ENCODE measurements around the gene CEP192. TPM values are rescaled to one million over a fixed set of nuclear protein-coding genes. Genes with fewer than 3 reads are reported as not detected.
A peak's percentile ranks its signal among the peaks of the same experiment; 100 is the strongest.

The CEP192 gene
- total and polyA plus RNA-seq, 4 donors = 2.5 to 32.4 (median 10.9) TPM

DNA sequence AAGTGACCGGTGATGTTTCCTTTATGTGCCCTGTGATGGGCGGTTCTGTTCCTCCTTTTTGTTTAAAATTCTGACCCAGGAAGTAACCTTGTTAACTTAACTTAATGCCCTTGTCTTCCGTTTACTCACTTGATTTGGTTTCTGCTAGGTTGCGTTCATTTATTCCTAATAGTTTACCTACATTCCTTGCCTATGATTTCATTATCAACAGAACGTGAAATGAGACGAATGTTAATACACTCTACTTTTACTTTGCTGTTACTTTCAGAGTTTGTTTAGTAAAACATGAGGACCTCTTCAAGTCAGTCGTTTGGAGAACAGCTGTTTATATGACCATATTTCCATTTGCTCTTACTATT is 638 bp downstream of the CEP192 start:
- peaks cover 0 to 20% (median 12%) of the 10 kb centered on the region in 4 donors for H3K4me1 ChIP-seq (ENCODE audit: control insufficient read depth in 4 of 4, insufficient read depth in 4 of 4, low read length in 3 of 4)
- H3K27ac ChIP-seq (ENCODE audit: low read depth in 1 of 2, low read length in 2 of 2) = peak overlapping the region; percentile 95
- no peaks in the 10 kb centered on the region for H3K36me3 ChIP-seq (ENCODE audit: control insufficient read depth in 4 of 4, insufficient read depth in 3 of 4, low read depth in 1 of 4, low read length in 3 of 4)
- H3K4me3 ChIP-seq (ENCODE audit: low read depth in 1 of 3, low read length in 3 of 3) = peak overlapping the region; percentile 59 to 96 (median 81)
- no peak for DNase-seq (ENCODE audit: low spot score)
- peak overlapping the region; percentile 62 to 87 for H3K9ac ChIP-seq (ENCODE audit: low read depth in 1 of 2, low read length in 2 of 2)
- no peaks in the 10 kb centered on the region for H3K27me3 ChIP-seq (ENCODE audit: control insufficient read depth in 4 of 4, insufficient read depth in 4 of 4, low read length in 3 of 4)
- TF ChIP-seq, protein P1, sequence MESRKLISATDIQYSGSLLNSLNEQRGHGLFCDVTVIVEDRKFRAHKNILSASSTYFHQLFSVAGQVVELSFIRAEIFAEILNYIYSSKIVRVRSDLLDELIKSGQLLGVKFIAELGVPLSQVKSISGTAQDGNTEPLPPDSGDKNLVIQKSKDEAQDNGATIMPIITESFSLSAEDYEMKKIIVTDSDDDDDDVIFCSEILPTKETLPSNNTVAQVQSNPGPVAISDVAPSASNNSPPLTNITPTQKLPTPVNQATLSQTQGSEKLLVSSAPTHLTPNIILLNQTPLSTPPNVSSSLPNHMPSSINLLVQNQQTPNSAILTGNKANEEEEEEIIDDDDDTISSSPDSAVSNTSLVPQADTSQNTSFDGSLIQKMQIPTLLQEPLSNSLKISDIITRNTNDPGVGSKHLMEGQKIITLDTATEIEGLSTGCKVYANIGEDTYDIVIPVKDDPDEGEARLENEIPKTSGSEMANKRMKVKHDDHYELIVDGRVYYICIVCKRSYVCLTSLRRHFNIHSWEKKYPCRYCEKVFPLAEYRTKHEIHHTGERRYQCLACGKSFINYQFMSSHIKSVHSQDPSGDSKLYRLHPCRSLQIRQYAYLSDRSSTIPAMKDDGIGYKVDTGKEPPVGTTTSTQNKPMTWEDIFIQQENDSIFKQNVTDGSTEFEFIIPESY (IDR thresholded peaks at IDR 0.05) = no peak
- no peak for TF ChIP-seq NR2F2 (IDR thresholded peaks at IDR 0.05)
- TF ChIP-seq FOXA1 (IDR thresholded peaks at IDR 0.05) = no peak
- TF ChIP-seq, protein P2, sequence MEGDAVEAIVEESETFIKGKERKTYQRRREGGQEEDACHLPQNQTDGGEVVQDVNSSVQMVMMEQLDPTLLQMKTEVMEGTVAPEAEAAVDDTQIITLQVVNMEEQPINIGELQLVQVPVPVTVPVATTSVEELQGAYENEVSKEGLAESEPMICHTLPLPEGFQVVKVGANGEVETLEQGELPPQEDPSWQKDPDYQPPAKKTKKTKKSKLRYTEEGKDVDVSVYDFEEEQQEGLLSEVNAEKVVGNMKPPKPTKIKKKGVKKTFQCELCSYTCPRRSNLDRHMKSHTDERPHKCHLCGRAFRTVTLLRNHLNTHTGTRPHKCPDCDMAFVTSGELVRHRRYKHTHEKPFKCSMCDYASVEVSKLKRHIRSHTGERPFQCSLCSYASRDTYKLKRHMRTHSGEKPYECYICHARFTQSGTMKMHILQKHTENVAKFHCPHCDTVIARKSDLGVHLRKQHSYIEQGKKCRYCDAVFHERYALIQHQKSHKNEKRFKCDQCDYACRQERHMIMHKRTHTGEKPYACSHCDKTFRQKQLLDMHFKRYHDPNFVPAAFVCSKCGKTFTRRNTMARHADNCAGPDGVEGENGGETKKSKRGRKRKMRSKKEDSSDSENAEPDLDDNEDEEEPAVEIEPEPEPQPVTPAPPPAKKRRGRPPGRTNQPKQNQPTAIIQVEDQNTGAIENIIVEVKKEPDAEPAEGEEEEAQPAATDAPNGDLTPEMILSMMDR (IDR thresholded peaks at IDR 0.05; ENCODE audit: low read depth, low read length, missing input control) = no peak
- peak; percentile 4 for TF ChIP-seq TAF1 (conservative IDR thresholded peaks at IDR 0.05)
- no peak for TF ChIP-seq EGR1 (IDR thresholded peaks at IDR 0.05; ENCODE audit: low read depth in 2 of 2)
- H3K9me3 ChIP-seq (ENCODE audit: control insufficient read depth in 4 of 4, low read length in 3 of 4) = no peaks in the 10 kb centered on the region
- whole genome bisulfite sequencing = under 1% methylated on average over 7 of the region's 7 CpGs

DNA sequence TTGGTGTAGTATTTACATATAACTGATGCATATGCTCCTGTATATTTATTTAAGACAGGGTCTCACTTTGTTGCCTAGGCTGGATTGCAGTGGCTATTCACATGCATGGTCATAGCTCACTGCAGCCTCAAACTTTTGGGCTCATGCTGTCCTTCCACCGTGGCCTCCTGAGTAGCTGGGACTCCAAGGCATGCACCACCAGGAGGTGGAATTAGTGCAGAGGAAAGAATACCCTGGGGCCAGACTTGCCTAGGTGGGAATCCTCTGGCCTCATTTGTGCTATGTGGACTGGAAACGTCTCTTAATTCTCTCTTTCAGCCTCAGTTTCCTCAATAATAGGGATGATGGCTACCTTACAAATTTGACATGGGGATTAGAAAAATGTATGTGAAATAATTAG is 2.3 kb downstream of the CEP192 start:
- no peak overlapping the region for H3K4me3 ChIP-seq (ENCODE audit: low read depth in 1 of 3, low read length in 3 of 3)
- H3K9ac ChIP-seq (ENCODE audit: low read depth in 1 of 2, low read length in 2 of 2) = no peak overlapping the region
- TF ChIP-seq, protein P3, sequence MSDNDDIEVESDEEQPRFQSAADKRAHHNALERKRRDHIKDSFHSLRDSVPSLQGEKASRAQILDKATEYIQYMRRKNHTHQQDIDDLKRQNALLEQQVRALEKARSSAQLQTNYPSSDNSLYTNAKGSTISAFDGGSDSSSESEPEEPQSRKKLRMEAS (IDR thresholded peaks at IDR 0.05) = no peak
- TF ChIP-seq NR2F2 (IDR thresholded peaks at IDR 0.05) (no peak), HNF4G (IDR thresholded peaks at IDR 0.05) (no peak), RAD21 (IDR thresholded peaks at IDR 0.05) (no peak), JUND (IDR thresholded peaks at IDR 0.05) (no peak), FOXA1 (IDR thresholded peaks at IDR 0.05) (no peak)
- TF ChIP-seq, protein P4, sequence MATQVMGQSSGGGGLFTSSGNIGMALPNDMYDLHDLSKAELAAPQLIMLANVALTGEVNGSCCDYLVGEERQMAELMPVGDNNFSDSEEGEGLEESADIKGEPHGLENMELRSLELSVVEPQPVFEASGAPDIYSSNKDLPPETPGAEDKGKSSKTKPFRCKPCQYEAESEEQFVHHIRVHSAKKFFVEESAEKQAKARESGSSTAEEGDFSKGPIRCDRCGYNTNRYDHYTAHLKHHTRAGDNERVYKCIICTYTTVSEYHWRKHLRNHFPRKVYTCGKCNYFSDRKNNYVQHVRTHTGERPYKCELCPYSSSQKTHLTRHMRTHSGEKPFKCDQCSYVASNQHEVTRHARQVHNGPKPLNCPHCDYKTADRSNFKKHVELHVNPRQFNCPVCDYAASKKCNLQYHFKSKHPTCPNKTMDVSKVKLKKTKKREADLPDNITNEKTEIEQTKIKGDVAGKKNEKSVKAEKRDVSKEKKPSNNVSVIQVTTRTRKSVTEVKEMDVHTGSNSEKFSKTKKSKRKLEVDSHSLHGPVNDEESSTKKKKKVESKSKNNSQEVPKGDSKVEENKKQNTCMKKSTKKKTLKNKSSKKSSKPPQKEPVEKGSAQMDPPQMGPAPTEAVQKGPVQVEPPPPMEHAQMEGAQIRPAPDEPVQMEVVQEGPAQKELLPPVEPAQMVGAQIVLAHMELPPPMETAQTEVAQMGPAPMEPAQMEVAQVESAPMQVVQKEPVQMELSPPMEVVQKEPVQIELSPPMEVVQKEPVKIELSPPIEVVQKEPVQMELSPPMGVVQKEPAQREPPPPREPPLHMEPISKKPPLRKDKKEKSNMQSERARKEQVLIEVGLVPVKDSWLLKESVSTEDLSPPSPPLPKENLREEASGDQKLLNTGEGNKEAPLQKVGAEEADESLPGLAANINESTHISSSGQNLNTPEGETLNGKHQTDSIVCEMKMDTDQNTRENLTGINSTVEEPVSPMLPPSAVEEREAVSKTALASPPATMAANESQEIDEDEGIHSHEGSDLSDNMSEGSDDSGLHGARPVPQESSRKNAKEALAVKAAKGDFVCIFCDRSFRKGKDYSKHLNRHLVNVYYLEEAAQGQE (IDR thresholded peaks at IDR 0.05) = no peak
- H3K9me3 ChIP-seq (ENCODE audit: control insufficient read depth in 4 of 4, low read length in 3 of 4) = no peaks in the 10 kb centered on the region
- DNase-seq (ENCODE audit: low spot score) = no peak
- no peaks in the 10 kb centered on the region for H3K27me3 ChIP-seq (ENCODE audit: control insufficient read depth in 4 of 4, insufficient read depth in 4 of 4, low read length in 3 of 4)
- peaks cover 0 to 20% (median 12%) of the 10 kb centered on the region in 4 donors for H3K4me1 ChIP-seq (ENCODE audit: control insufficient read depth in 4 of 4, insufficient read depth in 4 of 4, low read length in 3 of 4)
- 91% methylated on average over 2 of the region's 2 CpGs for WGBS
- H3K36me3 ChIP-seq (ENCODE audit: control insufficient read depth in 4 of 4, insufficient read depth in 3 of 4, low read depth in 1 of 4, low read length in 3 of 4) = no peaks in the 10 kb centered on the region
- no peak overlapping the region for H3K27ac ChIP-seq (ENCODE audit: low read depth in 1 of 2, low read length in 2 of 2)

All from liver (tissue), 9 donors.